Activated T-cell treated with anti-CD3 and anti-CD28 coated beads for 24 hours (primary cell): ENCODE measurements around the gene RABGAP1L.
"Not testable (repeated sequence)": the region's sequence is repeated elsewhere in the genome, so short reads cannot be mapped to it uniquely, and the experiment has no call there.

Experiments
- DNase-seq: peaks from one replicate; pipeline ENCODE4 v3.0.0-alpha.2; 2020; ENCODE audit warnings: low read depth

The RABGAP1L gene

GRCh38 chr1:174301295-174302077 lies 142.2 kb downstream of the RABGAP1L start:
- no peak for DNase-seq

- no peak for DNase-seq
These were observed 149.3 kb downstream of the RABGAP1L start for GRCh38 chr1:174308604-174309003.

GRCh38 chr1:174309490-174309889 lies 150.2 kb downstream of the RABGAP1L start:
- DNase-seq: no peak

- DNase-seq: no peak
These were observed 155.1 kb downstream of the RABGAP1L start for GRCh38 chr1:174314433-174314832.

GRCh38 chr1:174315239-174315638 lies 155.9 kb downstream of the RABGAP1L start:
- DNase-seq: no peak

- DNase-seq: not testable (repeated sequence)
These were observed 161.6 kb downstream of the RABGAP1L start for GRCh38 chr1:174320897-174321296.

GRCh38 chr1:174322202-174322862 lies 163.0 kb downstream of the RABGAP1L start:
- DNase-seq: no peak

- no peak for DNase-seq
These were observed 165.2 kb downstream of the RABGAP1L start for GRCh38 chr1:174324493-174324892.

GRCh38 chr1:174324939-174325338 lies 165.6 kb downstream of the RABGAP1L start:
- DNase-seq: no peak

- DNase-seq: no peak
These were observed 167.0 kb downstream of the RABGAP1L start for GRCh38 chr1:174326278-174326677.

GRCh38 chr1:174333437-174333836 lies 174.1 kb downstream of the RABGAP1L start:
- no peak for DNase-seq

GRCh38 chr1:174337000-174337681 lies 177.8 kb downstream of the RABGAP1L start:
- DNase-seq: no peak

- DNase-seq: not testable (repeated sequence)
These were observed 181.1 kb downstream of the RABGAP1L start for GRCh38 chr1:174340404-174340803.

GRCh38 chr1:174344162-174344561 lies 184.8 kb downstream of the RABGAP1L start:
- no peak for DNase-seq

GRCh38 chr1:174352117-174352516 lies 192.8 kb downstream of the RABGAP1L start:
- no peak for DNase-seq

- DNase-seq: no peak
These were observed 193.7 kb downstream of the RABGAP1L start for GRCh38 chr1:174352883-174353608.

GRCh38 chr1:174358344-174358743 lies 199.0 kb downstream of the RABGAP1L start:
- DNase-seq: no peak

- no peak for DNase-seq
These were observed 199.6 kb downstream of the RABGAP1L start for GRCh38 chr1:174358786-174359453.

GRCh38 chr1:174359454-174359805 lies 200.1 kb downstream of the RABGAP1L start:
- DNase-seq: no peak

- no peak for DNase-seq
These were observed 205.8 kb downstream of the RABGAP1L start for GRCh38 chr1:174364996-174365736.

- no peak for DNase-seq
These were observed 207.6 kb downstream of the RABGAP1L start for GRCh38 chr1:174366946-174367345.
